Tibial artery (tissue), 4 donors: Measurements from ENCODE around the gene PRC1.
"Not testable (repeated sequence)": the region's sequence is repeated elsewhere in the genome, so short reads cannot be mapped to it uniquely, and the experiment has no call there.

ENCODE experiments used
- DNase-seq, 2 donors: peaks; one replicate each; pipeline ENCODE4 v3.0.0-alpha.2; 2019
- H3K27ac ChIP-seq, 2 donors: fragments of 200-600 bp; sonication (generic) in 1 of 2; 1 replicate in 1 of 2; 2 replicates in 1 of 2; pipeline ENCODE4 v1.5.1; 2018 to 2019; ENCODE audit warnings: mild to moderate bottlenecking in 1 of 2
- H3K27me3 ChIP-seq, 2 donors: fragments of 200-600 bp; sonication (generic) in 1 of 2; one replicate each; pipeline versions ENCODE4 v1.5.1 to v1.6.0; 2016 to 2019
- H3K36me3 ChIP-seq, 3 donors: fragments of 200-600 bp; sonication (generic) in 2 of 3; one replicate each; pipeline ENCODE4 v1.5.1; 2016 to 2019; ENCODE audit warnings: mild to moderate bottlenecking in 2 of 3
- H3K4me1 ChIP-seq, 4 donors: fragments of 200-600 bp; sonication (generic) in 2 of 4; 1 replicate in 3 of 4; 2 replicates in 1 of 4; pipeline ENCODE4 v1.5.1; 2016 to 2019
- H3K4me3 ChIP-seq, 2 donors: fragments of 200-600 bp; sonication (generic) in 1 of 2; 1 replicate in 1 of 2; 2 replicates in 1 of 2; pipeline ENCODE4 v1.5.1; 2018 to 2019; ENCODE audit warnings: mild to moderate bottlenecking in 2 of 2
- H3K9me3 ChIP-seq, 3 donors: fragments of 200-600 bp; sonication (generic) in 1 of 3; one replicate each; pipeline ENCODE4 v1.5.1; 2016 to 2019
- intact Hi-C: fragments of 100-400 bp; cut with DNase I; formaldehyde crosslinking; loops from one replicate; pipeline ENCODE4 v1.15.0; 2023; ENCODE audit warnings: low total_unique reads
- TF ChIP-seq, protein P1 (sequence below), 2 experiments: fragments of 200-600 bp in 1 of 2; fragments of 450-650 bp in 1 of 2; IDR thresholded peaks; one replicate each; pipeline ENCODE4 v1.5.1; 2017 to 2019; ENCODE audit warnings: antibody characterized with exemption in 2 of 2, mild to moderate bottlenecking in 1 of 2, moderate library complexity in 1 of 2

Gene PRC1

DNA sequence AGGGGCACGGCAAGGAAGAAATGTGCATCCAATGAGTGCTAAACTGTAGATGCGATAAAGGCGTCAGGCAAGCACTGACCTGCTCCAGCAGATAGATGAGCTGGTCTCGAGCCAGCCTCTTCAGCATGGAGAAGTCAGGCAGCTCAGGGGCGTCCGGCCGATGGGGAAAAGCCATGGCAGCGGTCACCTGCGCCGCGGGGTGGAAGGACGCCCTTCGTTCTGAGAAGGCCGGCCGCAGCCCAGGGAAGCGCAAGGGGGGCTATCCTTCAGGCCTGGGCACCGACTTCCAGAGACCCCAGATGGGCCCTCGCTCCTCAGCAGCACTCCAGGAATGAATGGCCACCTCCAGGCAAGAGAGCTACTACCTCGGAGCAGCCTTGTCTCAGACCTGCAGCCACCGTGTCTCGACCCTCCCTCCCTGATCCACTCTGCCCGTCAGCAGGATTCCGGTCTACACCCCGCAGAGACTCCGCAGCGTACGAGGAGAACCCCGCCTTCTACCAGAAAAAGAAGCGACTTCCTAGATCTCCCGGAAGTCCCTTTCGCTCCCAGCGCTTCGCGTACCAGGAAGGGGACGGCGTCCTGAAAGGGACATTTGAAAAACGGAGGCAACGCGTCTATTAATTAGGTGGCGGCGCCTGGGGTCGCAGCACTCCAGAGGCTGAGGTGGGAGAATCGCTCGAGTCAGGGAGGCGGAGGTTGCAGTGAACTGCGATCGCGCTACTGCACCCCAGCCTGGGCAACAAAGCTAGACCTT is 27.9 kb upstream of the PRC1 start, which contains the start of gene VPS33B:
Gene VPS33B (minus strand): TSS at position 520 of the 757 bp plus-strand sequence. CDS start 345 bp downstream, at position 175.
- intact Hi-C loops: no loop called here
- TF ChIP-seq, protein P1, sequence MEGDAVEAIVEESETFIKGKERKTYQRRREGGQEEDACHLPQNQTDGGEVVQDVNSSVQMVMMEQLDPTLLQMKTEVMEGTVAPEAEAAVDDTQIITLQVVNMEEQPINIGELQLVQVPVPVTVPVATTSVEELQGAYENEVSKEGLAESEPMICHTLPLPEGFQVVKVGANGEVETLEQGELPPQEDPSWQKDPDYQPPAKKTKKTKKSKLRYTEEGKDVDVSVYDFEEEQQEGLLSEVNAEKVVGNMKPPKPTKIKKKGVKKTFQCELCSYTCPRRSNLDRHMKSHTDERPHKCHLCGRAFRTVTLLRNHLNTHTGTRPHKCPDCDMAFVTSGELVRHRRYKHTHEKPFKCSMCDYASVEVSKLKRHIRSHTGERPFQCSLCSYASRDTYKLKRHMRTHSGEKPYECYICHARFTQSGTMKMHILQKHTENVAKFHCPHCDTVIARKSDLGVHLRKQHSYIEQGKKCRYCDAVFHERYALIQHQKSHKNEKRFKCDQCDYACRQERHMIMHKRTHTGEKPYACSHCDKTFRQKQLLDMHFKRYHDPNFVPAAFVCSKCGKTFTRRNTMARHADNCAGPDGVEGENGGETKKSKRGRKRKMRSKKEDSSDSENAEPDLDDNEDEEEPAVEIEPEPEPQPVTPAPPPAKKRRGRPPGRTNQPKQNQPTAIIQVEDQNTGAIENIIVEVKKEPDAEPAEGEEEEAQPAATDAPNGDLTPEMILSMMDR (IDR thresholded peaks at IDR 0.05): no peak
- H3K27ac ChIP-seq: peak within 1 kb of the TSS; percentile 63 to 84

DNA sequence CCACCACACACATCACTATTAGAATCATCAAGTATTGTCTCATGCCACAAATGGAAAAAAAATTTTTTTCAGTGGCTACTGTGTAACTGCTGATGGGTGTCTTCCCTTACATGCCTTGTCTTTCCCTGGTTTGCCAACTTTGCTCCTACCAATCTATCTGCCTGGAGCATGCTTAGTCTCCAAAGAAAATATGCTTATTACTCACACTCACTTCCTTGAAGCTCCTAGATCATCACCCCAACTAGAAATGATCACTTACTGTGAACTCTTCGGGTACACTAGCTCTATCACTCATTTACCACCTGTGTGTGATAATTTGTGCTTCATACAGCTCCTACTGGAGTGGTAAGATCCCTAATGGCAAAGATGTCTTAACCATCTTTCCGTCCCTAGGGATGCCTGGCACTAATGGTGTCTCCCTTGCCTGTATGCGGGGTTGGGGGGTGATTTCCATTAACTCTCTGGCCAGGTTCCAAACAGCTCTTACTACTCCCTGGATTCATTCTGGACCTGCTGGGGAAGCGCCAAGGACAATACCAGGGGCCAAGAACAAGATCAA is 27.3 kb upstream of the PRC1 start:
- no peaks in the 10 kb centered on the region for H3K27me3 ChIP-seq
- peaks cover 0 to 16% (median 3%) of the 10 kb centered on the region in 3 donors for H3K36me3 ChIP-seq
- TF ChIP-seq, protein P1 (IDR thresholded peaks at IDR 0.05): no peak
- intact Hi-C loops: no loop called here
- H3K27ac ChIP-seq: peak overlapping the region; percentile 63 to 84
- no peak for DNase-seq
- H3K9me3 ChIP-seq: no peaks in the 10 kb centered on the region
- peak overlapping the region; percentile 92 to 98 for H3K4me3 ChIP-seq
- peaks cover 0 to 19% (median 13%) of the 10 kb centered on the region in 4 donors for H3K4me1 ChIP-seq

More for the DNA sequence above, 27.9 kb upstream of the PRC1 start, which contains the start of gene VPS33B:
- Histone ChIP-seq H3K27me3 (no peaks in the 10 kb centered on the region), H3K4me3 (peak within 1 kb of the TSS; percentile 92 to 98), H3K4me1 (peaks cover 0 to 19% (median 13%) of the 10 kb centered on the region in 4 donors), H3K36me3 (peaks cover 0 to 12% (median 0%) of the 10 kb centered on the region in 3 donors), H3K9me3 (no peaks in the 10 kb centered on the region)
- DNase-seq: peak; percentile 84 to 90

DNA sequence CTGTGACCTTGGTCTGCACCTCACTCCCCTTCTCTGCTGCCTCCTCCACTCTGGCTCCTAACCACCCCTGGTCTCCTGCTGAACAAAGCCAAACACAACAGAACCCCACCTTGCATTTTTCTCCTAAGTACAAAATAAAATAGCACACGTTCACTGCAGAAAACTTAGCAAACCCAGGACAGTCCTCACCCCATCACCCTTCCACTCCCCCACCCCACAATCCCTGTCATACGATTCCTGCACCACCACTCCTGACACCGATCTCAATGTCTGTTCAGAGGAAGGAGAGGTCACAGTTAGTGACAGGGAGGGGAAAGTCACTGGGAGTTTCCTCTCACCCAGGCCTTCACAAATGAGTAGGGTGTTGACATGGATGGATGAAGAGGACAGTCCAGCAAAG is 23.8 kb upstream of the PRC1 start:
- DNase-seq: no peak
- peaks cover 7 to 50% (median 23%) of the 10 kb centered on the region in 3 donors for H3K36me3 ChIP-seq
- TF ChIP-seq, protein P1 (IDR thresholded peaks at IDR 0.05): no peak
- H3K4me3 ChIP-seq: no peak overlapping the region
- intact Hi-C loops: no loop called here
- H3K27ac ChIP-seq: no peak overlapping the region
- no peaks in the 10 kb centered on the region for H3K27me3 ChIP-seq
- no peaks in the 10 kb centered on the region for H3K9me3 ChIP-seq
- peaks cover 0 to 19% (median 13%) of the 10 kb centered on the region in 4 donors for H3K4me1 ChIP-seq

DNA sequence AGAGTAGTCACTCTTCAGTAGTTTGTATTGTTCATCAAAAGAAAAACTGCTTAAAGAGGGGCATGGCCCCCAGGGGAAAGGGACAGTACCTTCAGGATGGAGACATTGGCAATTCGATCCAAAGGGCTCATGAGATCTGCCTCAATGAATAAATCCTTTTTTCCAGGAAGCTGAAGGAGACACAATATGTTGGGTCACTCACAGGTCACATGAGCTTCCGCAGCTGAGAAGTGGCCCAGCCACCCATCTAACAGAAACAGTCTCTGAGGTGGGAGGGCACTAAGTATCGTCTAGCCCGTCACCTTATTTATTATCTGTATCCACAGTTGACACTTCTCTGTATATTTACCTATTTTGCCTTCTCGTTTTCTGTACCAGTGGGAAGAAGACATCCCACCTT is 23.4 kb upstream of the PRC1 start:
- Histone ChIP-seq H3K4me3 (no peak overlapping the region), H3K36me3 (peaks cover 9 to 54% (median 27%) of the 10 kb centered on the region in 3 donors), H3K9me3 (no peaks in the 10 kb centered on the region), H3K27me3 (no peaks in the 10 kb centered on the region), H3K4me1 (peaks cover 0 to 19% (median 13%) of the 10 kb centered on the region in 4 donors), H3K27ac (no peak overlapping the region)
- intact Hi-C loops: no loop called here
- TF ChIP-seq, protein P1 (IDR thresholded peaks at IDR 0.05): no peak
- DNase-seq: no peak

DNA sequence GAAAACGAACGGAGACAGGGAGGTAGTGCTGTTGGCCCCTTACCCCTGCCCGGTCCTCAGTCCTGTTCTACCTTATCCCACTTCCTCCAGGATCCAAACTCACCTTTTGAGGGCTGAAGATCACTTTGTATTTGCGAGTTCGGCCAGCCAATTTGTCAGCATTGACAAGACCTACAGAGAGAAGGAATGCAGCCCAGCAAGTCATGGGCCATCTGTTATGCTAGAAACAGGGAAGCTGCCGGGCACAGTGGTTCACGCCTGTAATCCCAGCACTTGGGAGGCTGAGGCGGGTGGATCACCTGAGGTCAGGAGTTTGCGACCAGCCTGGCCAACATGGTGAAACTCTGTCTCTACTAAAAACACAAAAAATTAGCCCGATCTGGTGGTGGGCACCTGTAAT is 19.4 kb upstream of the PRC1 start:
- H3K36me3 ChIP-seq: peaks cover 42 to 91% (median 65%) of the 10 kb centered on the region in 3 donors
- intact Hi-C loops, H3K4me3 ChIP-seq, H3K27ac ChIP-seq, DNase-seq, H3K9me3 ChIP-seq, H3K4me1 ChIP-seq, H3K27me3 ChIP-seq: not testable (repeated sequence)

DNA sequence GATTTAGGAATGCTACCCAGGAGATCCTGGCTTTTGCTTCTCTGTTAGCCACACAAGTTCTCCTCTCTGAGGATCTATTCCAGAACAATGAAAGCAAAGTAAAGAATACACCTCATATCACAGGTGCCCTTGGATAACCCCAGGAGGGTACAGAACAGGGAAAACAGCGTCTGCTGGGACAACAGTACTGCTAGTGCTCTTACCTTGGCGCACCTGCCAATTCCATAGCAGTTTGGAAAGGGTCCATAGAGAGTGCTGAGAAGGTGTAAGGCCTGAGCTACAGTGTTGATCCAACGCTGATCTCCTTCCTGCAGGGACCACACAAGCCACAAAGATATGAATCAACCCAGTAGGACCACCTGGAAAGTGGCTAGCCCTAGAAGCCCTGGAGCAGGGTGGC is 12.9 kb upstream of the PRC1 start:
- Histone ChIP-seq H3K27ac (no peak overlapping the region), H3K36me3 (peaks cover 80 to 96% (median 95%) of the 10 kb centered on the region in 3 donors), H3K27me3 (no peaks in the 10 kb centered on the region), H3K9me3 (no peaks in the 10 kb centered on the region), H3K4me3 (no peak overlapping the region), H3K4me1 (no peaks in the 10 kb centered on the region)
- TF ChIP-seq, protein P1 (IDR thresholded peaks at IDR 0.05): no peak
- no peak for DNase-seq
- intact Hi-C loops: no loop called here
